ENCODE measurements around the gene PIGP.
"Not testable (repeated sequence)": the region's sequence is repeated elsewhere in the genome, so short reads cannot be mapped to it uniquely, and the experiment has no call there.

The PIGP gene

DNA sequence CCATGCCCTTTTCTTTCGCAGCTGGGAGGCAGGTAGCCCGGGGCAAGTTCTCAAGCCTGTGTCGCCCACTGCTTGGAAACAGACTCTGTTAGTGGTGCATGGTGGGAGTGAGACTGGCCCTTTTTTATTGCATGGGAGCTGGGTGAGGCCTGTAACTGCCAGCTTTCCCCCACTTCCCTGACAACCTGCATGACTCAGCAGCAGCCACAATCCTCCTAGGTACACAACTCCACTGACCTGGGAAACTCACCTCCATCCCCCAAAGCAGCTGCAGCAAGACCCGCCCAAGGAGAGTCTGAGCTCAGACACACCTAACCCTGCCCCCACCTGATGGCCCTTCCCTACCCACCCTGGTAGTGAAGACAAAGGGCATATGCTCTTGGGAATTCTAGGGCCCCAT is 25.8 kb downstream of the PIGP start:
- H3K9me3 Mint-ChIP-seq = no peaks in the 10 kb centered on the region
- H3K27ac Mint-ChIP-seq = no peak overlapping the region
- peaks cover 11 to 58% of the 10 kb centered on the region in 2 donors for H3K27me3 Mint-ChIP-seq
- ATAC-seq (replicated peaks) (no peak), DNase-seq (no peak)
- no peak overlapping the region for H3K4me3 Mint-ChIP-seq
- peaks cover 9 to 12% of the 10 kb centered on the region in 2 donors for H3K4me1 Mint-ChIP-seq (ENCODE audit: low read depth in 2 of 2)
- no peaks in the 10 kb centered on the region for H3K36me3 Mint-ChIP-seq (ENCODE audit: insufficient read depth)

DNA sequence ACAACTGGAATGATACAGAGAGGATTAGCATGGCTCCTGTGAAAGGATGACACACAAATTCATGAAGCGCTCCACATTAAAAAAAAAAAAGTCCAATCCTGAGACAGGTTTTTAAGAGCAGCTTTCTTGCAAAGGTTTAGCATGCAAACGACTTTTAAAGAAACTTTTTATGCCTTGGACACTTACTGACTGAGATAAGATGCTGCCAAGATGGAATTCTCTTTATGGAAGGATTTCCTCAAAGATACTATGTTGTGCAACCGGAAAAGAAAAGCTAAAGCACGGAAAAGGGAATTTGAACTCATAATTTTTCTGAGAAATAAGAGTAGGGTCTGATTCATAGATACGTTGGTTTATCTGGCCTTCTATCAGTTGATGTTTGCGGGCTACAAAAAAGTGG is 27.3 kb downstream of the PIGP start:
- Mint-ChIP-seq H3K27me3 (peaks cover 11 to 48% of the 10 kb centered on the region in 2 donors), H3K27ac (no peak overlapping the region), H3K9me3 (no peaks in the 10 kb centered on the region), H3K4me3 (no peak overlapping the region), H3K36me3 (ENCODE audit: insufficient read depth) (no peaks in the 10 kb centered on the region), H3K4me1 (ENCODE audit: low read depth in 2 of 2) (peaks cover 9 to 12% of the 10 kb centered on the region in 2 donors)
- ATAC-seq (replicated peaks) (no peak), DNase-seq (no peak)

DNA sequence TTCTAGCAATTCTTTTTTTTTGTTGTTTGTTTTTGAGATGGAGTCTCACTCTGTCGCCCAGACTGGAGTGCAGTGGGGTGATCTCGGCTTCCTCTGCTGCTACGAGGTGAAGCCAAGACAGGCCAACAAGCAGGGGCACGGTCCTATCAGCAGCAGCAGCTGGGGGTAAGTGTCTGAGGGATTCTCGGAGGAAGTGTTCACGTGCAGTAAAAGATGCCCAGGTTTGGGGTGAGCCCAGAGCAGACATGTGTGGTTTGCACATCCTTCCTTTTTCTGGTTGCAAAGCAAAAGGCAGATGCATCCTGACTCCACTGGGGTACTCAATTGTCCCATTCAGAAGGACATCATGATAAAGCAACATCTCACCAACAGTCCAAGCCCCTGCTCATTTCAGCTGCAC is 27.7 kb downstream of the PIGP start:
- Mint-ChIP-seq H3K27ac (peak overlapping the region in 1 of 2 donors; percentile 28), H3K36me3 (ENCODE audit: insufficient read depth) (no peaks in the 10 kb centered on the region), H3K27me3 (peaks cover 12 to 44% of the 10 kb centered on the region in 2 donors), H3K4me1 (ENCODE audit: low read depth in 2 of 2) (peaks cover 9 to 12% of the 10 kb centered on the region in 2 donors), H3K4me3 (peak overlapping the region in 1 of 2 donors; percentile 10), H3K9me3 (no peaks in the 10 kb centered on the region)
- ATAC-seq (replicated peaks) = peak; percentile 63
- DNase-seq = peak in 1 of 3 experiments; percentile 5

DNA sequence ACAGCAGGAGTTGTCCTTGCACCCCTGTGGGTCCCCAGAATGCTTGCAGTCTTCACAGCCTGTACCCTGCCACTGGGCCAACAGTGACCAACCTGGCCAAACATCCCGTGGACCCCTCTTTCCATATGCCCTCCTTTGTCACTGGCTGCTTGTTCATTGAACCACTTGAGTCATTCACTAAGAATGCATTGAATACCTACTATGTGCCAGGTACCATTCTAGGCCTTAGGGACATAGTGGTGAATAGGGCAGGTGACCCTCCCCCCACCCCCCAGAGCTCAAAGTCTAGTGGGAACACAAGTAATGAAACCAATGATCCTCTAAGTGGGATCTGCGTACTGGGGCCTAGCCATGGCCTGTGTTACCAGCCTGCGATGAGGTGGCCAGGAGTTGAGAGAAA is 28.2 kb downstream of the PIGP start:
- DNase-seq (no peak), ATAC-seq (replicated peaks) (no peak)
- peaks cover 9 to 12% of the 10 kb centered on the region in 2 donors for H3K4me1 Mint-ChIP-seq (ENCODE audit: low read depth in 2 of 2)
- peaks cover 17 to 38% of the 10 kb centered on the region in 2 donors for H3K27me3 Mint-ChIP-seq
- no peaks in the 10 kb centered on the region for H3K9me3 Mint-ChIP-seq
- peak overlapping the region in 1 of 2 donors; percentile 10 for H3K4me3 Mint-ChIP-seq
- H3K27ac Mint-ChIP-seq = peak overlapping the region in 1 of 2 donors; percentile 28
- H3K36me3 Mint-ChIP-seq (ENCODE audit: insufficient read depth) = no peaks in the 10 kb centered on the region

DNA sequence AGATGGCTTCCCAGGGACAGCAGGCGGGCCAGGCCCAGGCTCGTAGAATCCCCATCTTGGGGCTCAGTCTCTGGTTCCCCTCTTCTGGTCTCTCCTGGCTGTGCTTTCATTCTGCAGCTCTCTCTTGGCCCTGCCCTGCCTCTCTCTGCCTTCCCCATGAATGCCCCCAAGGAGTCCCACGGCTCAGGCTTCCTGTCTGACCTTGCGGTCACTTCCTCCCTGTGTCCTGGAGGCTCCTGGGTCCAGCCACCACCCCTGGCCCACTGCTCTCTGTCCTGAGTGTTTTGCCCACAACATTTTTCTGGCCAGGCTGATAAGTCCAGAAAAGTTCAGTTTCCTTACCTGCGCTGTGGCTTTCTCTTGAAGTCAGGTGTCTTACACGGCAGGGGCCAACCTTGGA is 29.1 kb downstream of the PIGP start:
- no peak for ATAC-seq (replicated peaks)
- peaks cover 17 to 34% of the 10 kb centered on the region in 2 donors for H3K27me3 Mint-ChIP-seq
- no peak overlapping the region for H3K27ac Mint-ChIP-seq
- no peaks in the 10 kb centered on the region for H3K9me3 Mint-ChIP-seq
- no peak overlapping the region for H3K4me3 Mint-ChIP-seq
- peaks cover 9 to 12% of the 10 kb centered on the region in 2 donors for H3K4me1 Mint-ChIP-seq (ENCODE audit: low read depth in 2 of 2)
- DNase-seq = no peak
- no peaks in the 10 kb centered on the region for H3K36me3 Mint-ChIP-seq (ENCODE audit: insufficient read depth)

DNA sequence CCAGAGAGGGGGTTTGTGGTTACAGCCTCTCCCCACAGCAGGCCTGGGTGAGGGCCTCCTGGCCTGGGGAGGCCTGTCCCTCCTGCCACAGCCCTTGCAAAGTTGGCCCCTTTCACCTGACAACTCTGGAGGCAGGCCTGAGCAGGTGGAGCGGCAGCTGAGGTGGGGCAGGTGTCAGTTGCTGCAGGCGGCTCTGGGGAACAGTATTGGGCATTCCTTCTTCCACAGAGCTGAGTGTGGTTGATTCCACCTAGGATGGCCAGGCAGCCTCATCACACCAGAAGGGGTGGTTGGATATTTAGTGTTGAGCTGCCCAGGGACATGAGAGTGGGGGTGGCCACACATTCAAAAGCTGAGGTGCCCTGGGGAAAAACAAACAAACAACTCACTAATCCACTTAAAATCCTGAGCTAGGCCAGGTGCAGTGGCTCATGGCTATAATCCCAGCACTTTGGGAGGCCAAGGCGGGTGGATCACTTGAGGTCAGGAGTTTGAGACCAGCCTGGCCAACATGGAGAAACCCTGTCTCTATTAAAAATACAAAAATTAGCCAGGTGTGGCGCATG is 31.1 kb downstream of the PIGP start:
- H3K4me1 Mint-ChIP-seq (ENCODE audit: low read depth in 2 of 2) = peaks cover 9 to 12% of the 10 kb centered on the region in 2 donors
- DNase-seq (no peak), ATAC-seq (replicated peaks) (no peak)
- no peaks in the 10 kb centered on the region for H3K36me3 Mint-ChIP-seq (ENCODE audit: insufficient read depth)
- H3K9me3 Mint-ChIP-seq = no peaks in the 10 kb centered on the region
- H3K4me3 Mint-ChIP-seq = no peak overlapping the region
- no peak overlapping the region for H3K27ac Mint-ChIP-seq
- H3K27me3 Mint-ChIP-seq = peaks cover 9 to 16% of the 10 kb centered on the region in 2 donors

DNA sequence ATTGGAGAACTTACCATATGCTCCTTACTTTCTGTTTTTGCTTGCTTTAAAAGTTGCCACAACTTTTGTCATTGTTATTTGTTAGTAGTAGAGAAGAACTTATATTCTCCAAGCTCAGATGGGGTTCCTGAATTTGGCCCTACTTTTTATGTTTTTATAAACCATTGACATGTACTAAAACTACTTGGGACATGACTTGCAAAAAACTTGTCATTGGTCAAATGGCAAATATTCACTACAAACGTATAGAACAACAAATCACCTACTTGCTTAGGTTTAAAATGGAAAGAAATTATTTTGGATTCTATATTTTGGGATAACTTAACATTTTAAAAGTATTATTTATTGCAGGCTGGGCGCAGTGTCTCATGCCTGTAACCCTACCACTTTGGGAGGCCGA is 32.7 kb downstream of the PIGP start:
- DNase-seq (no peak), ATAC-seq (replicated peaks) (no peak)
- peaks cover 7 to 9% of the 10 kb centered on the region in 2 donors for H3K27me3 Mint-ChIP-seq
- H3K4me1 Mint-ChIP-seq (ENCODE audit: low read depth in 2 of 2) = peaks cover 6 to 8% of the 10 kb centered on the region in 2 donors
- no peaks in the 10 kb centered on the region for H3K36me3 Mint-ChIP-seq (ENCODE audit: insufficient read depth)
- H3K4me3 Mint-ChIP-seq = no peak overlapping the region
- no peaks in the 10 kb centered on the region for H3K9me3 Mint-ChIP-seq
- no peak overlapping the region for H3K27ac Mint-ChIP-seq

DNA sequence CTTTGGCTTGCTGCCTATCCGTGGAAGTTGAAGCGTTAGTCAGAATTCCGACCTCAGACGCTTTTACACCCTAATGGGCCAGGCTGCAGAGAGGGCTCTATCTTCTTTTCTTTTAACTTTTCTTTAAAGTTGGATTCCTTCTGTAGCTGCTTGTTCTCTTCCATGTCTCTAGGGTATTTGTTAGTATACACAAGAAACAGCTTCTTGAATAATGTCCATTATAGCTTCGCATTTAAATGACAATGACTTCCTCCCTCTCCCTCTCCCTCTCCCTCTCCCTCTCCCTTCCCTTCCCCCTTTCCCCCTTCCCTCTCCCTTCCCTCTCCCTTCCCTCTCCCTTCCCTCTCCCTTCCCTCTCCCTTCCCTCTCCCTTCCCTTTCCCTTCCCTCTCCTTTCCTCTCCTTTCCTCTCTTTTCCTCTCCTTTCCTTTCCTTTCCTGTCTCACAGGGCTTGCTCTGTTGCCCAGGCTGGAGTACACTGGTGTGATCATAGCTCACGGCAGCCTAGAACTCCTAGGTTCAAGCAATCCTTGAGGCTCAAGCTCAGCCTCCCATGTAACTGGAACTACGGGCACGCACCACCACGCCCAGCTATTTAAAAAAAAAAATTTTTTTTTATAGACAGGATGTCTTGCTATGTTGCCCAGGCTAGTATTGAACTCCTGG is 33.3 kb downstream of the PIGP start:
- Mint-ChIP-seq H3K4me1 (ENCODE audit: low read depth in 2 of 2) (peaks cover 0 to 3% of the 10 kb centered on the region in 2 donors), H3K27me3 (peaks cover 7 to 9% of the 10 kb centered on the region in 2 donors), H3K9me3 (no peaks in the 10 kb centered on the region), H3K4me3 (no peak overlapping the region), H3K27ac (peak overlapping the region in 1 of 2 donors; percentile 8), H3K36me3 (ENCODE audit: insufficient read depth) (no peaks in the 10 kb centered on the region)
- DNase-seq = no peak
- no peak for ATAC-seq (replicated peaks)

DNA sequence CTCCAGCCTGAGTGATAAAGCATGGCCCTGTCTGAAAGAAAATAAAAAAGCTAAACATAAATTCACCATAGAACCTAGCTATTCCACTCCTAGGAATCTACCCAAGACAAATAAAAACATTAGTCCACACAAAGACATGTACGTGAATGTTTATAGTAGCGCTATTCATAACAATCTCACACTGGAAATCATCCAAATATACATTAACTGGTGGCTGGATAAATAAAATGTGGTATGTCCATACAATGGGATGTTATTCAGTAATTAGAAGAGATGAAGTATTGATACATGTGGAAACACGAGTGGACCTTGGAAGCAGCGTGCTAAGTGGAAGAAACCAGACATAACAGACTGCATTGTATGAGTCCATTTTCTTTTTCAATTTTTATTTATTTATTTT is 36.7 kb downstream of the PIGP start:
- DNase-seq = no peak
- no peaks in the 10 kb centered on the region for H3K36me3 Mint-ChIP-seq (ENCODE audit: insufficient read depth)
- no peaks in the 10 kb centered on the region for H3K4me1 Mint-ChIP-seq (ENCODE audit: low read depth in 2 of 2)
- no peak overlapping the region for H3K27ac Mint-ChIP-seq
- ATAC-seq (replicated peaks) = no peak
- no peaks in the 10 kb centered on the region for H3K9me3 Mint-ChIP-seq
- H3K27me3 Mint-ChIP-seq = peaks cover 9 to 18% of the 10 kb centered on the region in 2 donors
- no peak overlapping the region for H3K4me3 Mint-ChIP-seq

DNA sequence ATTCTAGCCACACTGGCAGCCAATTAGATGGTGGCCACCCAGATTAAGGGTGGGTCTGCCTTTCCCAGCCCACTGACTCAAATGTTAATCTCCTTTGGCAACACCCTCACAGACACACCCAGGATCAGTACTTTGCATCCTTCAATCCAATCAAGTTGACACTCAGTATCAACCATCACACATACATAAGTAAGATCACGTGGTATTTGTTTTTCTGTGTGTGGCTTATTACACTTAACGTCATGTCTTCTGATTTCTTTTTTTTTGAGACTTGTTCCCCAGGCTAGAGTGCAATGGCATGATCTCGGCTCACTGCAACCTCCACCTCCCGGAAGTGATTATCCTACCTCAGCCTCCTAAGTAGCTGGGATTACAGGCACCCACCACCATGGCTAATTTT is 38.5 kb downstream of the PIGP start:
- not testable (repeated sequence) for H3K27ac Mint-ChIP-seq; H3K4me1 Mint-ChIP-seq (ENCODE audit: low read depth in 2 of 2); H3K36me3 Mint-ChIP-seq (ENCODE audit: insufficient read depth); DNase-seq; ATAC-seq (replicated peaks); H3K9me3 Mint-ChIP-seq; H3K27me3 Mint-ChIP-seq; H3K4me3 Mint-ChIP-seq

DNA sequence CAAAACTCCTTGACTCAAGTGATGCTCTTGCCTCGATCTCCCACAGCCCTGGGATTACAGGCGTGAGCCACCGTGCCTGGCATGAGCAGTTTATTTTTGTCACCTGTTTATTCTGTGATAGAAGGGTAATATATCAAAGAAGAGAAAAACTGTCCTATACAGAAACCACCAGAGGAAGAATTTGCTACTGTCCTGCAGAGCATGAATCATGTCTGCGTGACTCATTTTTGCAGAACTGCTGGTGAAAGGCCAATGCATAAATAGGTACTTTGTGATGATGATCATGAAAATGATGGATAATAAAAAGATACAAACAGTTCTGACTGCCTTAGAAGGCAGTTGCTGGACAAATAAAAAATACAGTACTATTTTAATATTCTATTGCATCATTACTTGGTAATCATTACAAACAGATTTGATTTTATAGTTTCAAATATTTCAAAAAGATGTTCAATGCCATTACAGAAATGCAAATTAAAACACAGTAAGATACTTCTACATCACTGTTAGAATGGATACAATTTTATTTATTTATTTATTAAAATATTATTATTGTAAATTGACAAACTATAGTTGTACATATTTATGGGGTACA is 39.9 kb downstream of the PIGP start:
- H3K27ac Mint-ChIP-seq = no peak overlapping the region
- DNase-seq (no peak), ATAC-seq (replicated peaks) (no peak)

DNA sequence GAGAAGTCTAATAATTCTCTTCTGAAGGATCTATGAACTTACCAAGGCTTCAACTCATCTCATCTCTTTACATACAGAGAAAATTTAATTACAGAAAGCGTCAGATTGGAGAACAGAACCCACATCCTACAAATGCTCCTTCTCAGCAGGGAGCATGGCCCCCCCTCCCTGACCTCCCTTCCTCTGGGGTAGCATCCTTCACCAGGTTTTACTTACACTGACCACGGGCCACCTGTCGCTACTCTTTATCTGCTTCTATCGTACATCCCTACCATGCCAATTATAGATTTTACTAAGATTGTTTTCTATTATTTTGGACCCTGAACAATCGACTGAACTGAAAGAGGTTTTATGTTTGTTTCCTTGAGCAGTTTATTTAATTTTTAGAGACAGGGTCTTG is 40.6 kb downstream of the PIGP start:
- Mint-ChIP-seq H3K27me3 (peaks cover 9% of the 10 kb centered on the region in 2 donors), H3K9me3 (no peaks in the 10 kb centered on the region), H3K4me1 (ENCODE audit: low read depth in 2 of 2) (no peaks in the 10 kb centered on the region), H3K27ac (no peak overlapping the region), H3K36me3 (ENCODE audit: insufficient read depth) (no peaks in the 10 kb centered on the region), H3K4me3 (no peak overlapping the region)
- no peak for ATAC-seq (replicated peaks)
- no peak for DNase-seq

More for the DNA sequence above, 39.9 kb downstream of the PIGP start:
- Mint-ChIP-seq H3K4me3 (no peak overlapping the region), H3K9me3 (no peaks in the 10 kb centered on the region), H3K27me3 (peaks cover 9% of the 10 kb centered on the region in 2 donors), H3K36me3 (ENCODE audit: insufficient read depth) (no peaks in the 10 kb centered on the region), H3K4me1 (ENCODE audit: low read depth in 2 of 2) (no peaks in the 10 kb centered on the region)

DNA sequence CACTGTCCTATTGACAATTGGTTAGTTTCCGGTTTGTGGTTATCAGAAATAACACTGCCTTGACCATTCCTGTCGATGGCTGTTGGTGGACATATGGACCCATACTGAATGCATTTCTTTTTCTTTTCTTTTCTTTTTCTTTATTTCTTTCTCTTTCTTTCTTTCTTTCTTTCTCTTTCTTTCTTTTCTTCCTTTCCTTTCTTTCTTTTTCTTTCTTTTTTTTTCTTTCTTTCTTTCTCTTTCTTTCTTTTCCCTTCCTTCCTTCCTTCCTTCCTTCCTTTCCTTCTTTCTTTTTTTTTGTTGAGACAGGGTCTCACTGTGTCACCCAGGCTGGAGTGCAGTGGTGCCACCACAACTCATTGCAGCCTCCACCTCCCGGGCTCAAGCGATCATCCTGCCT is 42.0 kb downstream of the PIGP start:
- no peak for DNase-seq
- Mint-ChIP-seq H3K4me3 (no peak overlapping the region), H3K27me3 (peaks cover 9 to 16% of the 10 kb centered on the region in 2 donors), H3K4me1 (ENCODE audit: low read depth in 2 of 2) (no peaks in the 10 kb centered on the region), H3K36me3 (ENCODE audit: insufficient read depth) (no peaks in the 10 kb centered on the region), H3K27ac (no peak overlapping the region), H3K9me3 (no peaks in the 10 kb centered on the region)
- ATAC-seq (replicated peaks) = no peak

DNA sequence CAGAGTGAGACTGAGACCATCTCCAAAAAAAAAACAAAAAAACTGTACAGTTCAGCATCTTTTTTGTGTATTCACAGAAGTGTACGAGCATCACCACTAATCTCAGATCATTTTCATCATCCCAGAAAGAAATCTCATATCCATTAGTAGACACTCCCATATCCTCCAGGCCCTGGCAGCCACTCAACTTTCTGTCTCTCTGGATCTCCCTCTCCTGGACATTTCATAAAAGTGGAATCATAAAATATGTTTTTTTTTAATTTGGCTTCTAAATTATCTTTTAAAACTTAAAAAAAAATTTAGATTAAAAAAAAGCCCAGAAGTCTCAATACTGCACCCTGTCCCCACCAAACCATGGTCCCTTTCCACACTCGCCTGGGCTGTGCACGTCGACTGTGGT is 44.3 kb downstream of the PIGP start:
- Mint-ChIP-seq H3K27me3 (peaks cover 9 to 16% of the 10 kb centered on the region in 2 donors), H3K4me1 (ENCODE audit: low read depth in 2 of 2) (no peaks in the 10 kb centered on the region), H3K36me3 (ENCODE audit: insufficient read depth) (no peaks in the 10 kb centered on the region), H3K27ac (no peak overlapping the region), H3K9me3 (no peaks in the 10 kb centered on the region), H3K4me3 (no peak overlapping the region)
- DNase-seq (no peak), ATAC-seq (replicated peaks) (no peak)

Measured in effector memory CD8-positive, alpha-beta T cell (primary cell).